ENCODE measurements around the gene DNASE1.

The DNASE1 gene

DNA sequence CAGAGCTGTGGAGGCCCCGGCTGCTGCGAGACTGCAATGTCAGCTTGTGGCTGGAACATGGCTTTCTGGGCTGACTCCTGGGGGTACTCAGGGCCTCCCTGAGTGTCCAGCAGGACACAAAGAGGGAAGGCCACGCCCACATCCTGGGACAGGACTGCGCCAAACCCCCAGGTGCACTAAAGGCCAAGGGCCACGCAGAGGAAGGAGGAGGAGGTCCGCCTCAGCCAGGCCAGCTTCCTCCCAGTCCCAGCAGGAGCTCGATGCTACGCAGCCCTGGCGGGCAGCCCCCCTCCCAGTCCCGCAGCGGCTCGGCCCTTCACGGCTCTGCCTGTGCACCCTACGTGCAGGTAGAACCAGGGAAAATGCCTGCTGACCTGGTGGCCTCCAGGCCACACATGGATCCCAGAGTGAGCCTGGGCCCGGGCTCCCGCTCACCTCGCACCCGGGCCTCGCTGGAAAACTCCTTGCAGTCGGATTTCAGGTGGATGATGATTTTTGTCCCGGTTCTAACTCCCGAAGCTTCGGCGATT is 21.2 kb downstream of the DNASE1 start:
- Histone ChIP-seq H3K4me1 (ENCODE audit: insufficient read depth, low read length) (no peaks in the 10 kb centered on the region), H2AFZ (ENCODE audit: low read depth, low read length) (no peak overlapping the region), H3K4me2 (ENCODE audit: insufficient read depth, low read length) (no peak overlapping the region), H3K9ac (ENCODE audit: low read depth, low read length) (no peak overlapping the region), H3K9me3 (ENCODE audit: insufficient read depth, low read length, severe bottlenecking) (no peaks in the 10 kb centered on the region), H3K79me2 (ENCODE audit: insufficient read depth, low read length) (no peaks in the 10 kb centered on the region), H3K36me3 (ENCODE audit: insufficient read depth, low read length) (peaks cover 53% of the 10 kb centered on the region), H3K27me3 (ENCODE audit: insufficient read depth, low read length, poor library complexity) (no peaks in the 10 kb centered on the region), H3K27ac (ENCODE audit: low read length) (no peak overlapping the region), H3K4me3 (ENCODE audit: low read depth in 1 of 2, low read length in 2 of 2) (no peak overlapping the region), H4K20me1 (ENCODE audit: insufficient read depth, low read length) (peaks cover 6% of the 10 kb centered on the region)
- TF ChIP-seq, protein P1, sequence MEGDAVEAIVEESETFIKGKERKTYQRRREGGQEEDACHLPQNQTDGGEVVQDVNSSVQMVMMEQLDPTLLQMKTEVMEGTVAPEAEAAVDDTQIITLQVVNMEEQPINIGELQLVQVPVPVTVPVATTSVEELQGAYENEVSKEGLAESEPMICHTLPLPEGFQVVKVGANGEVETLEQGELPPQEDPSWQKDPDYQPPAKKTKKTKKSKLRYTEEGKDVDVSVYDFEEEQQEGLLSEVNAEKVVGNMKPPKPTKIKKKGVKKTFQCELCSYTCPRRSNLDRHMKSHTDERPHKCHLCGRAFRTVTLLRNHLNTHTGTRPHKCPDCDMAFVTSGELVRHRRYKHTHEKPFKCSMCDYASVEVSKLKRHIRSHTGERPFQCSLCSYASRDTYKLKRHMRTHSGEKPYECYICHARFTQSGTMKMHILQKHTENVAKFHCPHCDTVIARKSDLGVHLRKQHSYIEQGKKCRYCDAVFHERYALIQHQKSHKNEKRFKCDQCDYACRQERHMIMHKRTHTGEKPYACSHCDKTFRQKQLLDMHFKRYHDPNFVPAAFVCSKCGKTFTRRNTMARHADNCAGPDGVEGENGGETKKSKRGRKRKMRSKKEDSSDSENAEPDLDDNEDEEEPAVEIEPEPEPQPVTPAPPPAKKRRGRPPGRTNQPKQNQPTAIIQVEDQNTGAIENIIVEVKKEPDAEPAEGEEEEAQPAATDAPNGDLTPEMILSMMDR (IDR thresholded peaks at IDR 0.05; ENCODE audit: borderline replicate concordance, extremely low read depth, low read length, poor library complexity, severe bottlenecking): no peak
- no peak for TF ChIP-seq EZH2 (IDR thresholded peaks at IDR 0.05; ENCODE audit: borderline replicate concordance, low read depth, low read length, severe bottlenecking)
- no peak for ATAC-seq (ENCODE audit: insufficient read depth, low read depth)
- no peak for DNase-seq

DNA sequence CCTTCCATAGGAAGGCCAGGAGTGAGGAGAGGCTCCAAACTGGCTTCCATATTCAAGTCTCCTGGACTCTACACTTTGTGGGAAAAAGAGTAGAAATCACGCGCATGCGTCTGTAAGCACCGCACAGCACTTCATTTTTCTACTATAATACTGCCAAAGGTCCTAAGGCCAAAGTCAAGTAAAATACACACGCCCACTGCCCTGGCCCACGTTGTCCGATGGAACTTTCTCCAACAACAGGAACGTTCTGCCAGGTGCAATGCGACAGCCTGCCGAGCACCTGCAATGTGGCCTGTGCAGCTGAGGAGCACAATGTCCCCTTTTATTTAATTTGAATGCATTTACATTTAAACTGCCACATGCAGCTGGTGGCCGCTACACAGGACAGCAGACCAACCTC is 23.5 kb downstream of the DNASE1 start:
- no peak for DNase-seq
- no peaks in the 10 kb centered on the region for H3K4me1 ChIP-seq (ENCODE audit: insufficient read depth, low read length)
- H3K9me3 ChIP-seq (ENCODE audit: insufficient read depth, low read length, severe bottlenecking): no peaks in the 10 kb centered on the region
- peaks cover 12% of the 10 kb centered on the region for H4K20me1 ChIP-seq (ENCODE audit: insufficient read depth, low read length)
- H3K27me3 ChIP-seq (ENCODE audit: insufficient read depth, low read length, poor library complexity): no peaks in the 10 kb centered on the region
- no peak overlapping the region for H2AFZ ChIP-seq (ENCODE audit: low read depth, low read length)
- H3K9ac ChIP-seq (ENCODE audit: low read depth, low read length): no peak overlapping the region
- H3K79me2 ChIP-seq (ENCODE audit: insufficient read depth, low read length): no peaks in the 10 kb centered on the region
- peaks cover 63% of the 10 kb centered on the region for H3K36me3 ChIP-seq (ENCODE audit: insufficient read depth, low read length)
- ATAC-seq (ENCODE audit: insufficient read depth, low read depth): no peak
- no peak overlapping the region for H3K4me2 ChIP-seq (ENCODE audit: insufficient read depth, low read length)
- H3K4me3 ChIP-seq (ENCODE audit: low read depth in 1 of 2, low read length in 2 of 2): no peak overlapping the region
- no peak overlapping the region for H3K27ac ChIP-seq (ENCODE audit: low read length)
- no peak for TF ChIP-seq EZH2 (IDR thresholded peaks at IDR 0.05; ENCODE audit: borderline replicate concordance, low read depth, low read length, severe bottlenecking)
- TF ChIP-seq, protein P1 (IDR thresholded peaks at IDR 0.05; ENCODE audit: borderline replicate concordance, extremely low read depth, low read length, poor library complexity, severe bottlenecking): no peak

DNA sequence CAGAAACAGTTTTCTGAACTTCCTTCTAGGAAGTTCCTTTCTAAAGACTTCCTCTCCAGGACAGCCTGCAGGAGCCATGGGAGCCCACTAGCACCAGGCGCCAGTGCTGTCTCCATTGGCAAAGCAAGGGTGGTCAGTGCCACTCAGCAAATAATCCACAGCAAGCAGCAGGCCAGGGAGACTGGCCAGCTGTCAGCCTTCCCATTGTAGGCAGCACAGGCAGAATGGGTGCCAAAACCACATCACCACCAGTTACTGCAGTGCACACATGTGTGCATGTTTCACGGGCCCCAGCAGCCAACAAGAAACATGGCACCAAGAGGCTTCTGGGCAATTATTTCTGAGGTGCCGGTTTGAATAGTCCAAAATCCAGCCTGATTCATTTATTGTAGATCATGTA is 26.7 kb downstream of the DNASE1 start:
- H3K9me3 ChIP-seq (ENCODE audit: insufficient read depth, low read length, severe bottlenecking): no peaks in the 10 kb centered on the region
- peaks cover 15% of the 10 kb centered on the region for H4K20me1 ChIP-seq (ENCODE audit: insufficient read depth, low read length)
- H2AFZ ChIP-seq (ENCODE audit: low read depth, low read length): no peak overlapping the region
- no peak overlapping the region for H3K4me2 ChIP-seq (ENCODE audit: insufficient read depth, low read length)
- H3K4me3 ChIP-seq (ENCODE audit: low read depth in 1 of 2, low read length in 2 of 2): no peak overlapping the region
- TF ChIP-seq, protein P1 (IDR thresholded peaks at IDR 0.05; ENCODE audit: borderline replicate concordance, extremely low read depth, low read length, poor library complexity, severe bottlenecking): no peak
- TF ChIP-seq EZH2 (IDR thresholded peaks at IDR 0.05; ENCODE audit: borderline replicate concordance, low read depth, low read length, severe bottlenecking): no peak
- DNase-seq (no peak), ATAC-seq (ENCODE audit: insufficient read depth, low read depth) (no peak)
- H3K4me1 ChIP-seq (ENCODE audit: insufficient read depth, low read length): no peaks in the 10 kb centered on the region
- no peak overlapping the region for H3K9ac ChIP-seq (ENCODE audit: low read depth, low read length)
- no peaks in the 10 kb centered on the region for H3K79me2 ChIP-seq (ENCODE audit: insufficient read depth, low read length)
- H3K36me3 ChIP-seq (ENCODE audit: insufficient read depth, low read length): peaks cover 52% of the 10 kb centered on the region
- no peak overlapping the region for H3K27ac ChIP-seq (ENCODE audit: low read length)
- no peaks in the 10 kb centered on the region for H3K27me3 ChIP-seq (ENCODE audit: insufficient read depth, low read length, poor library complexity)

DNA sequence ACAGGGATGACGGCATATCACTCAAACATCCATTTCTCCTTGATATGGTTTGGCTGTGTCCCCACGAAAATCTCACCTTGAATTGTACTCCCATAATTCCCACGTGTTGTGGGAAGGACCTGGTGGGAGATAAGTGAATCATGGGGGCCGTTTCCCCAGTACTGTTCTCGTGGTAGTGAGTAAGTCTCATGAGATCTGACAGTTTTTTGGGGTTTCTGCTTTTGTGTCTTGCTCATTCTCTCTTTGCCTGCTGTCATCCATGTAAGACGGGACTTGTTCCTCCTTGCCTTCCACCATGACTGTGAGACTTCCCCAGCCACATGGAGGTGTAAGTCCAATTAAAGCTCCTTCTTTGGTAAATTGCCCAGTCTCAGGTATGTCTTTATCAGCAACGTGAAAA is 32.5 kb downstream of the DNASE1 start:
- Histone ChIP-seq H4K20me1 (ENCODE audit: insufficient read depth, low read length) (peaks cover 38% of the 10 kb centered on the region), H3K4me1 (ENCODE audit: insufficient read depth, low read length) (no peaks in the 10 kb centered on the region), H3K27ac (ENCODE audit: low read length) (no peak overlapping the region), H3K36me3 (ENCODE audit: insufficient read depth, low read length) (peaks cover 35% of the 10 kb centered on the region), H3K27me3 (ENCODE audit: insufficient read depth, low read length, poor library complexity) (no peaks in the 10 kb centered on the region), H3K4me2 (ENCODE audit: insufficient read depth, low read length) (no peak overlapping the region), H3K4me3 (ENCODE audit: low read depth in 1 of 2, low read length in 2 of 2) (no peak overlapping the region), H3K9ac (ENCODE audit: low read depth, low read length) (no peak overlapping the region), H2AFZ (ENCODE audit: low read depth, low read length) (no peak overlapping the region), H3K9me3 (ENCODE audit: insufficient read depth, low read length, severe bottlenecking) (no peaks in the 10 kb centered on the region), H3K79me2 (ENCODE audit: insufficient read depth, low read length) (no peaks in the 10 kb centered on the region)
- no peak for TF ChIP-seq EZH2 (IDR thresholded peaks at IDR 0.05; ENCODE audit: borderline replicate concordance, low read depth, low read length, severe bottlenecking)
- TF ChIP-seq, protein P1 (IDR thresholded peaks at IDR 0.05; ENCODE audit: borderline replicate concordance, extremely low read depth, low read length, poor library complexity, severe bottlenecking): no peak
- ATAC-seq (ENCODE audit: insufficient read depth, low read depth) (no peak), DNase-seq (no peak)
